Measurements from ENCODE around the gene AARS2. TPM values are rescaled to one million over a fixed set of nuclear protein-coding genes. Genes with fewer than 3 reads are reported as not detected.

AARS2 gene
- total RNA-seq, 4 donors from 2014 or later: 14.1 to 24.7 (median 21.0) TPM

DNA sequence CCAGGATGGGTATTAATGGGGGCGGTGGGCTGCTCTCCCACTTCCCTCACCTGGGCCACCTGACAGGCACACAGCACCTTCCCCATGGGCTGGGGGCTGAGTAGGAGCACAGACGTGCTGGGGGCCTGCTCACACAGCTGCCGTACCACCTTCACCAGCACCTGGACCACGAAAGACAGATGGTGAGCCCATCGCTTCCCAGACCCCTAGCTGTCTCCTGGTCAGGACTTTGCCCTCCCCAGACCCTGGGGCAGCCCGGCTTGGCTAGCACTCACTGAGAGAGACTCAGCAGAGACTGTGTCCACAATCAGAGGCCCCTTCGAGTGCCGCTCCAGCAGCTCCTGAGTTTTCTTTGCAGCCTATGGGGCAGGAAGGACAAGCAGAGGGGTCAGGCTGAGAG, 12.0 kb downstream of the AARS2 start:
- Histone ChIP-seq H3K4me1 (peaks cover 0 to 13% of the 10 kb centered on the region in 2 donors), H3K9me3 (no peaks in the 10 kb centered on the region), H3K36me3 (no peaks in the 10 kb centered on the region), H3K27me3 (no peaks in the 10 kb centered on the region), H3K4me3 (no peak overlapping the region), H3K27ac (no peak overlapping the region)
- no peak for TF ChIP-seq POLR2A (IDR thresholded peaks at IDR 0.05)
- intact Hi-C loops (cut with DNase I; ENCODE audit: low total_unique reads): no loop called here
- DNase-seq: no peak

DNA sequence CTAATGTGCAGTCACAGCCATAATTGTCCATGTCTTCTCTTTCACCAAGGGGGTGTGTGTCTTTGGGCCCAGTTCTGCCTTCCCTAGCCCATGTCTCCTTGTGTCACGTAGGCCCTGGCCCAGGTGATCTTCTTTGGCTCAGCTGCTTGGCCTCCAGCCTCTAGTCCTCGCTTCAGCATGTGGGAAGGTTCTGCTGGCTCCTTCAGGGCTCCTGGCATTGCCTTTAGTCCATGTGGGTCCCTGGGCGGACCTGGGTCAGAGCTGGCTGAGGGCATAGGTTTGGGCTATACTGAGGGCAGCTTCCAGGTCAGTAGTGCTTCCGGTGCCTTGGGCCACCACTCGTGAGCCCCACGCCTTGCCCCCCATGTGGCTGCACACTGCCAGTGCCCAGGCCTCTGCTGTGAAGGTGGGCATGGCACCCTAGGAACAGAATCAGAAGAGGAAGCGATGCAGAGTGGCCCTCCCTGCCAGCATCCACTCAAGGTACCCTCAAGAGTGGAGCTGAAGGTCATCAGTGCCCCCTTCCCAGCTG, 12.8 kb downstream of the AARS2 start:
- intact Hi-C loops (cut with DNase I; ENCODE audit: low total_unique reads): no loop called here
- no peak for TF ChIP-seq POLR2A (IDR thresholded peaks at IDR 0.05)
- TF ChIP-seq, protein P1, sequence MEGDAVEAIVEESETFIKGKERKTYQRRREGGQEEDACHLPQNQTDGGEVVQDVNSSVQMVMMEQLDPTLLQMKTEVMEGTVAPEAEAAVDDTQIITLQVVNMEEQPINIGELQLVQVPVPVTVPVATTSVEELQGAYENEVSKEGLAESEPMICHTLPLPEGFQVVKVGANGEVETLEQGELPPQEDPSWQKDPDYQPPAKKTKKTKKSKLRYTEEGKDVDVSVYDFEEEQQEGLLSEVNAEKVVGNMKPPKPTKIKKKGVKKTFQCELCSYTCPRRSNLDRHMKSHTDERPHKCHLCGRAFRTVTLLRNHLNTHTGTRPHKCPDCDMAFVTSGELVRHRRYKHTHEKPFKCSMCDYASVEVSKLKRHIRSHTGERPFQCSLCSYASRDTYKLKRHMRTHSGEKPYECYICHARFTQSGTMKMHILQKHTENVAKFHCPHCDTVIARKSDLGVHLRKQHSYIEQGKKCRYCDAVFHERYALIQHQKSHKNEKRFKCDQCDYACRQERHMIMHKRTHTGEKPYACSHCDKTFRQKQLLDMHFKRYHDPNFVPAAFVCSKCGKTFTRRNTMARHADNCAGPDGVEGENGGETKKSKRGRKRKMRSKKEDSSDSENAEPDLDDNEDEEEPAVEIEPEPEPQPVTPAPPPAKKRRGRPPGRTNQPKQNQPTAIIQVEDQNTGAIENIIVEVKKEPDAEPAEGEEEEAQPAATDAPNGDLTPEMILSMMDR (IDR thresholded peaks at IDR 0.05): no peak

DNA sequence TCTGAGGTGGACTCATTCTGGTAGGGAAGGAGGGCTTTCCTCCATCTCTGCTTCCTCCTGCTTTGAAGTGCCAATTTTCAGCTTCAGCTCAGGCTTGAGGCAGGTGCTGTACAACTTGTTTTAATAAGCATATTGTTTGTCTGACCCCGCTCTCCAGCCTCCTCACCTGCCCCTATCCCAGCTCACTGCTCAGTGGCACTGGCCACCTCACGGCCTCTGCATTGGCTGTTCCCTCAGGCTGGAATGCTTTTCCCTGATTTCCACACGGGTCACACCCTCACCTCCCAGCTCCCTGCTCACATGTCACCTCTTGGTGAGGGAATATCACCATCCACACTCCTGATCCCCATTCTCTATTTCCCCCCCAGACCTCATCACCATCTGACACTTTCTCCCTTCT, 14.3 kb downstream of the AARS2 start:
- intact Hi-C loops (cut with DNase I; ENCODE audit: low total_unique reads): no loop called here
- DNase-seq: no peak
- no peak for TF ChIP-seq POLR2A (IDR thresholded peaks at IDR 0.05)
- TF ChIP-seq, protein P1 (IDR thresholded peaks at IDR 0.05): no peak
- Histone ChIP-seq H3K4me3 (no peak overlapping the region), H3K4me1 (peaks cover 0 to 13% of the 10 kb centered on the region in 2 donors), H3K27me3 (peaks cover 0 to 11% of the 10 kb centered on the region in 2 donors), H3K36me3 (no peaks in the 10 kb centered on the region), H3K9me3 (no peaks in the 10 kb centered on the region), H3K27ac (no peak overlapping the region)

More for the DNA sequence above, 12.8 kb downstream of the AARS2 start:
- peaks cover 0 to 3% of the 10 kb centered on the region in 2 donors for H3K27me3 ChIP-seq
- H3K4me1 ChIP-seq: peaks cover 0 to 13% of the 10 kb centered on the region in 2 donors
- no peak overlapping the region for H3K4me3 ChIP-seq
- no peaks in the 10 kb centered on the region for H3K9me3 ChIP-seq
- no peaks in the 10 kb centered on the region for H3K36me3 ChIP-seq
- DNase-seq: no peak
- no peak overlapping the region for H3K27ac ChIP-seq

DNA sequence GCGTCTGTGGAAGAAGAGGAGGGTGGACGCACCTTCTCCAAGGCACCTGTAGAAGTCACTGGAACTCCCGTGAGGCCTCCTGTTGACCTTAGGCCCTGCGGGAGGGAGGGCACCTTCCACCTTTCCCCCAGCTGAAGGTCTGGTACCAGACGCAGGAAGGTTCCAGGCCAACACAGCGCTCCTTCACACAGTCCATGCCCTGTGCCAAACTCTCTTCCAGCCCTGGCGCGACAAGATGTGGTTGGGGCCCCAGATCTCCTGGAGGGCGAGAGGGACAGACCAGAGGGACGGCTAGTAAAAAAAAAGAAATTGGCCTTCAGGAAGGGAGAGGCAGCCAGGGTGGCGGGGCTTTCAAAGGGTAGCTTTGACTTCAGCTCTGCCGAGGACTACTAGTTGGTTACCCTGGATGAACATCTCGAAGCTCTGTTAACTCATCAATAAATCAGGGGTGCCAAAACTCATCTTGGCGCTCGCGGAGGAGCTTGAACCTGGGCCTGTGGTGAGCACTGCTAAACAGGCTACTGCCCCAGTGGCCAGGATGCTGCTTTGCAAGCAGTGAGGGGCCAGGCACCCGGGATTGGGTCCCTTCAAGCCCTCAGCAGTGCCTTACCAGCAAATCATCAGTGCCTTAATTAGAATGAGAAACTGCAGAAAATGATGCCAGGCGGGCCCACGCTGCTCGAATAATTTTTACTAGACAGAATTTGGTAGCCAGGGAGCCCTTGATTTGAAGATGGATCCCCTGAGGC, 14.9 kb downstream of the AARS2 start:
- Histone ChIP-seq H3K4me3 (no peak overlapping the region), H3K9me3 (no peaks in the 10 kb centered on the region)
- intact Hi-C loops (cut with DNase I; ENCODE audit: low total_unique reads): no loop called here

DNA sequence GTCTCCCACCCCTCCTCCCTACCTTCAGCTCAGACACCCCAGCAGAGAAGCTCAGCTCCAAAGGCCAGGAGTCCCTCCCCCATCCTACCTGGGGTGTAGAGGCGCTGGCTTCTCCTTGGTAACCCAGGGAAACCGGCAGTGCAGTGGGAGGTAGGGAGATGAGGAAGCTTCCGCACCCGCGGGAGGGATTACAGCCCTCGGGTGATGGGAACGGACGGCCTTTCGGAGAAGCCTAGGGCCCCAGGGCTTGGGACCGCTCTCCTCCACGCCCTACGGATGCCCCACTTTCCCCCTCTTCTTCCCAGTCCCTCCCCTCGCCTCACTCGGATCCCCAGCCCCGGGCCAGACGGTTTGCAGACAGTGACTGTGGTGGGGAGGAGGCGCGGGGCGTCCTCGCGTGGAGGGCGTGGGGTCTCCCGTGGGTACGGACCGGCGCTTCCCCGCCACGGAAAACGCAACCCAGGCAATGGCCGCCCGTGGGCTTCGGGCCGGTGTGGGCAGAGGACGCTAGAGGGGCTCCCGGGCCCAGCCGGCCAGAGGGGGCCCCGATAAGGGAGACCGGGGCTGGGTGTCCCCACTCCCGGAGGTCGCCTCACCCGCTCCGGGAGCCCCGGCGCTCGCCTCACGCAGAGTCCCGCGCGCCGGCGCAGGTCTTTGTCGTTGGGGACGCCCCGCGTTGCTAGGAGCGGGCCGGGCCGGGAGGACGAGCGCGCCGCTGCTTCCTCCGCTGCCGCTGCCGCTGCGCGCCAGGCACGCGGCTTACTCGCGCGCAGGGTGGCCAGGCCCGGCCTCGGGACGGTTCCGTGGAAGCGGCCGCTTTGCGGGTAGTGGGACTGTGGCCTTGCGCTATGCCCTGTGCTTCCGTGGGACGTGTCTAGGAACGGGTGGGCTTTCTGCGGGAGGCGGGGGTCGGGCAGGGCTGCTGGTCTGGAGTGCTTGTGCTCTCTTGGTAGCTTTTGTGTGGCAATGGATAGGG, 15.8 kb downstream of the AARS2 start:
- peak in 1 of 2 donors; percentile 39 for DNase-seq
- H3K9me3 ChIP-seq: no peaks in the 10 kb centered on the region
- TF ChIP-seq, protein P1 (IDR thresholded peaks at IDR 0.05): no peak
- TF ChIP-seq POLR2A (IDR thresholded peaks at IDR 0.05): no peak
- intact Hi-C loops (cut with DNase I; ENCODE audit: low total_unique reads): no loop called here
- H3K4me3 ChIP-seq: peak overlapping the region; percentile 35 to 48
- H3K27me3 ChIP-seq: peaks cover 0 to 16% of the 10 kb centered on the region in 2 donors
- H3K36me3 ChIP-seq: no peaks in the 10 kb centered on the region
- H3K27ac ChIP-seq: no peak overlapping the region
- H3K4me1 ChIP-seq: peaks cover 0 to 13% of the 10 kb centered on the region in 2 donors

More for the DNA sequence above, 14.9 kb downstream of the AARS2 start:
- Histone ChIP-seq H3K36me3 (no peaks in the 10 kb centered on the region), H3K4me1 (peaks cover 0 to 13% of the 10 kb centered on the region in 2 donors), H3K27me3 (peaks cover 0 to 11% of the 10 kb centered on the region in 2 donors), H3K27ac (no peak overlapping the region)
- TF ChIP-seq POLR2A (IDR thresholded peaks at IDR 0.05): no peak
- TF ChIP-seq, protein P1 (IDR thresholded peaks at IDR 0.05): no peak
- DNase-seq: no peak

Measured in uterus (tissue), 4 donors.